ENCODE data around the gene MACROD1.

MACROD1 gene

GRCh38 chr11:64122411-64123410 lies 43.2 kb downstream of the MACROD1 start:
- peak overlapping the region in 1 of 3 experiments; percentile 50 for H3K27ac Mint-ChIP-seq
- peaks cover 5% of the 10 kb centered on the region for H3K27me3 Mint-ChIP-seq (ENCODE audit: low read depth)
- no peak for TF ChIP-seq CTCF (IDR thresholded peaks at IDR 0.05; ENCODE audit: unreplicated experiment in 3 of 3)
- H3K4me3 Mint-ChIP-seq = no peak overlapping the region
- H3K4me1 Mint-ChIP-seq = peaks cover 45% of the 10 kb centered on the region
- H3K9me3 Mint-ChIP-seq = no peaks in the 10 kb centered on the region
- H3K36me3 Mint-ChIP-seq (ENCODE audit: low read depth) = peaks cover 6% of the 10 kb centered on the region

GRCh38 chr11:64121663-64122410 lies 44.1 kb downstream of the MACROD1 start:
- Mint-ChIP-seq H3K4me3 (no peak overlapping the region), H3K9me3 (no peaks in the 10 kb centered on the region), H3K27ac (peak overlapping the region in 2 of 3 experiments; percentile 64 to 82), H3K27me3 (ENCODE audit: low read depth) (peaks cover 3% of the 10 kb centered on the region), H3K36me3 (ENCODE audit: low read depth) (peaks cover 6% of the 10 kb centered on the region), H3K4me1 (peaks cover 45% of the 10 kb centered on the region)
- TF ChIP-seq CTCF (IDR thresholded peaks at IDR 0.05; ENCODE audit: unreplicated experiment in 3 of 3) = no peak

GRCh38 chr11:64120951-64121569 lies 44.9 kb downstream of the MACROD1 start:
- peaks cover 6% of the 10 kb centered on the region for H3K36me3 Mint-ChIP-seq (ENCODE audit: low read depth)

GRCh38 chr11:64119700-64120099 lies 46.2 kb downstream of the MACROD1 start:
- TF ChIP-seq CTCF (IDR thresholded peaks at IDR 0.05; ENCODE audit: unreplicated experiment in 3 of 3) = no peak
- peak overlapping the region in 1 of 3 experiments; percentile 63 for H3K27ac Mint-ChIP-seq
- no peaks in the 10 kb centered on the region for H3K9me3 Mint-ChIP-seq

More at GRCh38 chr11:64120951-64121569, 44.9 kb downstream of the MACROD1 start:
- Mint-ChIP-seq H3K27me3 (ENCODE audit: low read depth) (peaks cover 6% of the 10 kb centered on the region), H3K9me3 (no peaks in the 10 kb centered on the region), H3K27ac (peak overlapping the region in 2 of 3 experiments; percentile 64 to 82), H3K4me1 (peaks cover 41% of the 10 kb centered on the region), H3K4me3 (no peak overlapping the region)
- TF ChIP-seq CTCF (IDR thresholded peaks at IDR 0.05; ENCODE audit: unreplicated experiment in 3 of 3) = no peak

GRCh38 chr11:64118876-64119665 lies 46.8 kb downstream of the MACROD1 start:
- H3K36me3 Mint-ChIP-seq (ENCODE audit: low read depth) = peaks cover 6% of the 10 kb centered on the region
- H3K4me1 Mint-ChIP-seq = peaks cover 45% of the 10 kb centered on the region
- TF ChIP-seq CTCF (IDR thresholded peaks at IDR 0.05; ENCODE audit: unreplicated experiment in 3 of 3) = no peak
- no peaks in the 10 kb centered on the region for H3K9me3 Mint-ChIP-seq
- peaks cover 6% of the 10 kb centered on the region for H3K27me3 Mint-ChIP-seq (ENCODE audit: low read depth)
- H3K27ac Mint-ChIP-seq = peak overlapping the region in 2 of 3 experiments; percentile 12 to 63
- no peak overlapping the region for H3K4me3 Mint-ChIP-seq

More at GRCh38 chr11:64119700-64120099, 46.2 kb downstream of the MACROD1 start:
- Mint-ChIP-seq H3K4me1 (peaks cover 45% of the 10 kb centered on the region), H3K27me3 (ENCODE audit: low read depth) (peaks cover 6% of the 10 kb centered on the region), H3K36me3 (ENCODE audit: low read depth) (peaks cover 6% of the 10 kb centered on the region), H3K4me3 (no peak overlapping the region)

All from nephron (organoid).